ENCODE data around the gene FKBP14. TPM values are rescaled to one million over a fixed set of nuclear protein-coding genes. Genes with fewer than 3 reads are reported as not detected.

The FKBP14 gene
- polyA plus RNA-seq, 3 donors = 0.43 to 1.9 (median 1.1) TPM

DNA sequence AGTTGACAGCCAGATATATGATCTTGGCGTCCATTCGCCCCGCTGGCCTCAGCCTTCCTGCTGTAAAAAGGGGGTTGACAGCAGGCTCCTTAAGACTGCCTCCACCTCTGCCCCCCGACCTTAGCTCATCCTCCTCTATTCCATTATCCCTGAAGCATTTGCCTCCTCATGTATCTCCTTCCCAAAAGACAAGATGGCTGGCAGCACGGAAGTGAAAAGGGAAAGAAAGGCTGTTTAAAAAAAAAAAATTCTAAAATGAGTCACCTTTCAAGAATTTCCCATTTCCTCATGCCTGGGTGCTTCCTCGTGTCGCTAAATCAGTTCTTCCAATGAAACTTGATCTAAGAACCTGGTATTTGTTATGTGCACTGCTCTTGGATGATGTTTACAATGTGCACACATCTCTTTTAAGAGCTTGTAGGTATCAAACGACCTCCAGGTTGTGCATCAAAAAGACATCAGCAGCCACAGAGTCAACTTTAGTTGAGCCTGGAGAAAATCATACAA lies 38.6 kb downstream of the FKBP14 start:
- peaks cover 0 to 13% (median 9%) of the 10 kb centered on the region in 7 donors for H3K9me3 Mint-ChIP-seq
- peak overlapping the region; percentile 89 for H3K4me2 ChIP-seq (replicated peaks; ENCODE audit: extremely low read depth, low read length, poor library complexity, severe bottlenecking)
- H3K9me3 ChIP-seq (replicated peaks in 1 of 2; ENCODE audit: control insufficient read depth in 1 of 2, insufficient read depth in 1 of 2, low read length in 2 of 2) = peaks cover 5 to 7% of the 10 kb centered on the region in 2 donors
- peak overlapping the region; percentile 97 for H2AFZ ChIP-seq (ENCODE audit: insufficient read depth, low read depth, low read length, poor library complexity, severe bottlenecking)
- H3K27ac ChIP-seq (ENCODE audit: low read depth in 1 of 2, low read length in 2 of 2) = peak overlapping the region; percentile 64 to 76
- no peaks in the 10 kb centered on the region for H3K36me3 ChIP-seq (replicated peaks in 1 of 2; ENCODE audit: control insufficient read depth in 1 of 2, insufficient read depth in 2 of 2, low read length in 2 of 2)
- peak overlapping the region; percentile 84 to 96 (median 89) for H3K4me3 ChIP-seq (replicated peaks in 1 of 3; ENCODE audit: low read depth in 2 of 3, low read length in 3 of 3)
- WGBS (ENCODE audit: insufficient coverage) = 60% methylated on average over 2 of the region's 8 CpGs
- intact Hi-C loops (cut with micrococcal nuclease) = loop anchor here in 1 of 2 donors (5.0 kb wide), 1 partner anchor 39 kb away; the partner anchor contains the start of genes FKBP14 and PLEKHA8
- H3K27ac Mint-ChIP-seq = peak overlapping the region; percentile 65 to 93 (median 90)
- peaks cover 43% of the 10 kb centered on the region for H3K79me2 ChIP-seq (ENCODE audit: insufficient read depth, low read length)
- H3K9ac ChIP-seq (ENCODE audit: insufficient read depth, low read length, poor library complexity, severe bottlenecking) = peak overlapping the region; percentile 93
- TF ChIP-seq, protein P1, sequence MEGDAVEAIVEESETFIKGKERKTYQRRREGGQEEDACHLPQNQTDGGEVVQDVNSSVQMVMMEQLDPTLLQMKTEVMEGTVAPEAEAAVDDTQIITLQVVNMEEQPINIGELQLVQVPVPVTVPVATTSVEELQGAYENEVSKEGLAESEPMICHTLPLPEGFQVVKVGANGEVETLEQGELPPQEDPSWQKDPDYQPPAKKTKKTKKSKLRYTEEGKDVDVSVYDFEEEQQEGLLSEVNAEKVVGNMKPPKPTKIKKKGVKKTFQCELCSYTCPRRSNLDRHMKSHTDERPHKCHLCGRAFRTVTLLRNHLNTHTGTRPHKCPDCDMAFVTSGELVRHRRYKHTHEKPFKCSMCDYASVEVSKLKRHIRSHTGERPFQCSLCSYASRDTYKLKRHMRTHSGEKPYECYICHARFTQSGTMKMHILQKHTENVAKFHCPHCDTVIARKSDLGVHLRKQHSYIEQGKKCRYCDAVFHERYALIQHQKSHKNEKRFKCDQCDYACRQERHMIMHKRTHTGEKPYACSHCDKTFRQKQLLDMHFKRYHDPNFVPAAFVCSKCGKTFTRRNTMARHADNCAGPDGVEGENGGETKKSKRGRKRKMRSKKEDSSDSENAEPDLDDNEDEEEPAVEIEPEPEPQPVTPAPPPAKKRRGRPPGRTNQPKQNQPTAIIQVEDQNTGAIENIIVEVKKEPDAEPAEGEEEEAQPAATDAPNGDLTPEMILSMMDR (IDR thresholded peaks at IDR 0.05) = no peak
- H3K4me1 Mint-ChIP-seq = peaks cover 38% of the 10 kb centered on the region
- H3K27me3 ChIP-seq (ENCODE audit: control insufficient read depth in 2 of 2, insufficient read depth in 2 of 2, low read length in 2 of 2) = peaks cover 0 to 5% of the 10 kb centered on the region in 2 donors
- H3K4me3 Mint-ChIP-seq = peak overlapping the region; percentile 81 to 93
- H3K27me3 Mint-ChIP-seq (ENCODE audit: low read depth in 3 of 3) = peaks cover 5 to 12% (median 8%) of the 10 kb centered on the region in 3 donors
- peak; percentile 51 to 87 (median 82) for DNase-seq
- H3K36me3 Mint-ChIP-seq = peaks cover 4 to 8% of the 10 kb centered on the region in 2 donors
- peaks cover 36 to 47% of the 10 kb centered on the region in 2 donors for H3K4me1 ChIP-seq (ENCODE audit: control insufficient read depth in 1 of 2, insufficient read depth in 2 of 2, low read length in 2 of 2)
- H4K20me1 ChIP-seq (ENCODE audit: insufficient read depth, low read length) = no peaks in the 10 kb centered on the region

DNA sequence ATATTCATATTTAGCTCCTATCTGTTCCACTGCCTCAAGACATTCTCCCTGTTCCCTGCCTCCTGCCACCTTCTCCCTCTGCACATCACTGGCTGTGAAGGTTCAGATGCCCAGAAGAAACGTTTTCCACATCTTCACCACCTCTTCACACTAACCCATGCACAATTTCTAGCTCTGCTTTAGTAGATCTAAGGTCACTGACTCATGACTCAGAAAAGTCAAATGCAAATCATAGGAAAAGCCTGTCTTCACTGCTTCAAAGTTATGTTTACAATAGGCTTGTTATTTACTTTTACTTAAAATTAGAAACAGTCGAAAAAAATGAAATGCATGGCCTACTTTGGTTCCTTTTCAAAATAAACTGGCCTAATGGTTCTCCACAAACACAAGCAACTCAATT lies 39.4 kb downstream of the FKBP14 start:
- Histone ChIP-seq H3K79me2 (ENCODE audit: insufficient read depth, low read length) (peaks cover 43% of the 10 kb centered on the region), H3K4me2 (replicated peaks; ENCODE audit: extremely low read depth, low read length, poor library complexity, severe bottlenecking) (no peak overlapping the region)
- intact Hi-C loops (cut with micrococcal nuclease) = loop anchor here in 1 of 2 donors (5.0 kb wide), 1 partner anchor 40 kb away; the partner anchor contains the start of genes FKBP14 and PLEKHA8

More for the DNA sequence above, 39.4 kb downstream of the FKBP14 start:
- H3K27me3 Mint-ChIP-seq (ENCODE audit: low read depth in 3 of 3) = peaks cover 5 to 12% (median 8%) of the 10 kb centered on the region in 3 donors
- Histone ChIP-seq H4K20me1 (ENCODE audit: insufficient read depth, low read length) (no peaks in the 10 kb centered on the region), H3K27ac (ENCODE audit: low read depth in 1 of 2, low read length in 2 of 2) (peak overlapping the region in 1 of 2 donors; percentile 76), H2AFZ (ENCODE audit: insufficient read depth, low read depth, low read length, poor library complexity, severe bottlenecking) (peak overlapping the region; percentile 97), H3K9ac (ENCODE audit: insufficient read depth, low read length, poor library complexity, severe bottlenecking) (no peak overlapping the region), H3K9me3 (replicated peaks in 1 of 2; ENCODE audit: control insufficient read depth in 1 of 2, insufficient read depth in 1 of 2, low read length in 2 of 2) (peaks cover 0 to 3% of the 10 kb centered on the region in 2 donors), H3K36me3 (replicated peaks in 1 of 2; ENCODE audit: control insufficient read depth in 1 of 2, insufficient read depth in 2 of 2, low read length in 2 of 2) (no peaks in the 10 kb centered on the region), H3K4me3 (replicated peaks in 1 of 3; ENCODE audit: low read depth in 2 of 3, low read length in 3 of 3) (no peak overlapping the region), H3K4me1 (ENCODE audit: control insufficient read depth in 1 of 2, insufficient read depth in 2 of 2, low read length in 2 of 2) (peaks cover 36 to 47% of the 10 kb centered on the region in 2 donors), H3K27me3 (ENCODE audit: control insufficient read depth in 2 of 2, insufficient read depth in 2 of 2, low read length in 2 of 2) (peaks cover 0 to 5% of the 10 kb centered on the region in 2 donors)
- no peak overlapping the region for H3K4me3 Mint-ChIP-seq
- peaks cover 0 to 5% (median 2%) of the 10 kb centered on the region in 7 donors for H3K9me3 Mint-ChIP-seq
- peaks cover 4 to 8% of the 10 kb centered on the region in 2 donors for H3K36me3 Mint-ChIP-seq
- H3K4me1 Mint-ChIP-seq = peaks cover 38% of the 10 kb centered on the region
- peak in 1 of 3 donors; percentile 35 for DNase-seq
- peak overlapping the region in 6 of 7 donors; percentile 10 to 83 (median 60) for H3K27ac Mint-ChIP-seq
- TF ChIP-seq, protein P1 (IDR thresholded peaks at IDR 0.05) = no peak
- no CpG with 5 or more reads among the region's 2 CpGs for whole genome bisulfite sequencing (ENCODE audit: insufficient coverage)
